ENCODE measurements around the gene TNFRSF14. TPM values are rescaled to one million over a fixed set of nuclear protein-coding genes. Genes with fewer than 3 reads are reported as not detected.
A peak's percentile ranks its signal among the peaks of the same experiment; 100 is the strongest.

TNFRSF14 gene
- total RNA-seq, 1 donor from 2014 or later = 0.26 TPM

DNA sequence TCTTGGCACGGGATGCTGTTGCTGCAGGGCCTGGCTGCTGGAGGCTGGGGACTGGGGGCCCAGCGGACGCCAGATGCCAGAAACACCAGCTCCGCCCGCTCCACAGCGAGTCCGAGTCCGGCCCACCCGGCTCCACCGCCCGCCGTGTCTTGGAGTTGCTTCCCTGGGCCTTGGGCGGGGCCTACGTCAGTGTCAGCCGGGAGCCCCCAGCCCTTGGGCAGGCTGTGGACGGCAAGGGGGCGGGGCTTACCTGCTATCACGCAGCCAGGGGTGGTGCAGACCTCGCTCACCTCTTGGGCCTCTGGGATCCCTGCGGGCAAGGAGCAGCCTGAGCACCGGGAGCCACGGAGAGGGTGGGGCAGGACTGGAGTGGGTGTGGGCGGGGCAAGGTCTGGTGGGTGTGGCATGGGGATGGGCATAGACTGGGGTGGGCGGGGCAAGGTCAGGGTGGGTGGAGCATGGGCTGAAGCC, 54.9 kb downstream of the TNFRSF14 start:
- Mint-ChIP-seq H3K4me3 (ENCODE audit: unreplicated experiment) (no peak overlapping the region), H3K9me3 (ENCODE audit: unreplicated experiment) (no peaks in the 10 kb centered on the region), H3K4me1 (ENCODE audit: unreplicated experiment) (no peaks in the 10 kb centered on the region), H3K36me3 (ENCODE audit: low read depth, unreplicated experiment) (no peaks in the 10 kb centered on the region), H3K27me3 (ENCODE audit: unreplicated experiment) (peaks cover 8% of the 10 kb centered on the region), H3K27ac (ENCODE audit: unreplicated experiment) (no peak overlapping the region)
- no peak for TF ChIP-seq CTCF (IDR thresholded peaks at IDR 0.05; ENCODE audit: unreplicated experiment)
- DNase-seq (ENCODE audit: low spot score) = peak; percentile 38

DNA sequence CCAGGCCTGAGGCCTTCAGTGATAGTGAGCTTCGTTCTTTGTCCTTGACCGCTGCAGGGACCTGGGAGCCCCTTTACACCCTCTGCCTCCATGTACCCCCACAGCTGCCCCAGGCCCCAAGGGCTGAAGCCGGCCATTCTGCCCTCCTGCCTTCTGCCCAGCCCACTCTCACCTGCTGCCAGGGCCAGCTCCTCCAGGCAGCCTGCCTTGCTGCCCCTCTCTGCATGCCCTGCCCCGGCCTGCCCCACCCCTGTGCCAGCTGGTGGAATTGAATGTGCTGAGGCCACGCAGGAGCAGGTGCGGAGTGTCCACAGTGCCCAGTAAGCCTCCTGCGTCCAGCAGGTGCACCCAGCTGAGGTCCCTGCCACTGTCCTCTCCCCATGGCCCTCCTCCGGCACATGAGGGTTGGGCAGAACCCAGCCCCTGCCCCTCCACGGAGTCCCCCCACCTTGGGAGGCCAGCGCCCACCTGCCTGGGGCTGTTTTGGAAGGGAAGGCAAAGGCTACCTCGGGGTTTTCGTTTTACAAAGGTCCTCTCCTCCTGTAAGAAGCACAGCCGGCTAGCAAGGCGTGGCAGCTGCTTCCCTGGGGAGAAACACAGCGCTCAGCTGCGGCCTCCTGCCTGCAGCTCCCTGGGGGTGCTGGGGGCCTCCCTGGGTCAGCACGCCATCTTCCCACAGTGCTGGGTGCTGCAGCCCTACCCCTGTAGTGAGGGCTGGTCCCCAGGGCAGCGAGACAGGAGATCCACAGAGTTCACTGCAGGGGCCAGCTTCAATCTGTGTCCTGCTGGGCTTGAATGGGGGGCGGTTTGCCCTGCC, 55.7 kb downstream of the TNFRSF14 start:
- H3K27me3 Mint-ChIP-seq (ENCODE audit: unreplicated experiment) = peaks cover 8% of the 10 kb centered on the region
- no peak for TF ChIP-seq CTCF (IDR thresholded peaks at IDR 0.05; ENCODE audit: unreplicated experiment)
- no peak overlapping the region for H3K27ac Mint-ChIP-seq (ENCODE audit: unreplicated experiment)
- no peaks in the 10 kb centered on the region for H3K9me3 Mint-ChIP-seq (ENCODE audit: unreplicated experiment)
- no peak overlapping the region for H3K4me3 Mint-ChIP-seq (ENCODE audit: unreplicated experiment)
- no peaks in the 10 kb centered on the region for H3K36me3 Mint-ChIP-seq (ENCODE audit: low read depth, unreplicated experiment)
- no peaks in the 10 kb centered on the region for H3K4me1 Mint-ChIP-seq (ENCODE audit: unreplicated experiment)
- peak; percentile 2 for DNase-seq (ENCODE audit: low spot score)

GRCh38 chr1:2612591-2613365, 56.6 kb downstream of the TNFRSF14 start:
- no peaks in the 10 kb centered on the region for H3K9me3 Mint-ChIP-seq (ENCODE audit: unreplicated experiment)
- peaks cover 8% of the 10 kb centered on the region for H3K27me3 Mint-ChIP-seq (ENCODE audit: unreplicated experiment)
- no peaks in the 10 kb centered on the region for H3K4me1 Mint-ChIP-seq (ENCODE audit: unreplicated experiment)
- no peak for TF ChIP-seq CTCF (IDR thresholded peaks at IDR 0.05; ENCODE audit: unreplicated experiment)
- DNase-seq (ENCODE audit: low spot score) = no peak
- no peak overlapping the region for H3K27ac Mint-ChIP-seq (ENCODE audit: unreplicated experiment)
- H3K4me3 Mint-ChIP-seq (ENCODE audit: unreplicated experiment) = no peak overlapping the region
- H3K36me3 Mint-ChIP-seq (ENCODE audit: low read depth, unreplicated experiment) = no peaks in the 10 kb centered on the region

Other genes with a start within 250 kb of the TNFRSF14 start
- gene MORN1, start 164.8 kb upstream of the TNFRSF14 start, total RNA-seq (ENCODE audit: unreplicated experiment) = 12.1 TPM
- gene RER1, start 164.5 kb upstream of the TNFRSF14 start, total RNA-seq (ENCODE audit: unreplicated experiment) = 141 TPM
- gene PEX10, start 143.8 kb upstream of the TNFRSF14 start, total RNA-seq (ENCODE audit: unreplicated experiment) = 25.4 TPM
- gene PLCH2, start 80.1 kb upstream of the TNFRSF14 start, total RNA-seq (ENCODE audit: unreplicated experiment) = not detected
- gene PANK4, start 29.8 kb upstream of the TNFRSF14 start, total RNA-seq (ENCODE audit: unreplicated experiment) = 32.3 TPM
- not detected for gene HES5, start 26.1 kb upstream of the TNFRSF14 start, total RNA-seq (ENCODE audit: unreplicated experiment)
- 35.6 TPM for gene PRXL2B, start 30.4 kb downstream of the TNFRSF14 start, total RNA-seq (ENCODE audit: unreplicated experiment)
- gene MMEL1, start 76.6 kb downstream of the TNFRSF14 start, total RNA-seq (ENCODE audit: unreplicated experiment) = not detected
- gene TTC34, start 245.3 kb downstream of the TNFRSF14 start, total RNA-seq (ENCODE audit: unreplicated experiment) = 0.82 TPM